GM12878 (cell line): ENCODE results near the gene COL23A1. TPM values are rescaled to one million over a fixed set of nuclear protein-coding genes. Genes with fewer than 3 reads are reported as not detected.

ENCODE experiments used
- ATAC-seq: fragments of 200-7000 bp; cut with Tn5 transposase; 3 replicates; pipeline ENCODE4 v1.9.1; 2020; ENCODE audit warnings: mild to moderate bottlenecking, moderate library complexity
- BruUV-seq: library from RNA; stranded (reverse); fragments of 400-500 nt; replicated peaks from 2 replicates; lab custom pipeline; 2021; lab: Mats Ljungman, UMichigan
- CTCF ChIA-PET: fragments of 300-600 bp; sonication (Branson Sonifier 250); formaldehyde crosslinking; extraction: SDS; loops from one replicate; lab custom pipeline; 2021; ENCODE audit warnings: inconsistent platforms; lab: Yijun Ruan, JAX
- POLR2A ChIA-PET: fragments of 350-600 bp; formaldehyde crosslinking; extraction: SDS; loops from one replicate; lab custom pipeline; 2021; ENCODE audit warnings: inconsistent platforms; lab: Charles Lee
- RAD21 ChIA-PET: fragments of 300-600 bp; sonication (Branson Sonifier 250); formaldehyde crosslinking; loops from one replicate; lab custom pipeline; 2023; ENCODE audit warnings: antibody characterized with exemption; ENCODE audit not compliant: unreplicated experiment; lab: Charles Lee
- SMC1A ChIA-PET: fragments of 300-600 bp; sonication (Branson Sonifier 250); formaldehyde crosslinking; loops from one replicate; lab custom pipeline; 2023; ENCODE audit not compliant: unreplicated experiment, uncharacterized antibody; lab: Charles Lee
- DNase-seq: peaks from one replicate; pipeline ENCODE4 v3.0.0-alpha.2; 2011; ENCODE audit warnings: low read depth, low spot score
- FAIRE-seq: peaks from 3 replicates; lab custom pipeline; 2011; peaks lifted over from hg19 to GRCh38; lab: Jason Lieb, UNC
- H2AFZ ChIP-seq: 2 replicates; pipeline ENCODE4 v1.6.0; 2011; ENCODE audit warnings: low read depth, low read length, control low read depth; ENCODE audit not compliant: control insufficient read depth
- H3K27ac ChIP-seq: 2 replicates; pipeline ENCODE4 v1.5.1; 2011; ENCODE audit warnings: control low read depth; ENCODE audit not compliant: control insufficient read depth, insufficient read depth
- H3K27me3 ChIP-seq, 2 experiments: replicated peaks in 1 of 2; 2 replicates each; pipeline versions ENCODE4 v1.6.0 to v1.6.1; 2011; ENCODE audit warnings: low read length in 1 of 2; ENCODE audit not compliant: control insufficient read depth in 2 of 2, insufficient read depth in 2 of 2
- H3K36me3 ChIP-seq, 2 experiments: 2 replicates each; pipeline ENCODE4 v1.5.1; 2011; ENCODE audit warnings: low read length in 1 of 2; ENCODE audit not compliant: control insufficient read depth in 2 of 2, insufficient read depth in 2 of 2
- H3K4me1 ChIP-seq: 2 replicates; pipeline ENCODE4 v1.6.1; 2011; ENCODE audit warnings: mild to moderate bottlenecking, low read length, moderate library complexity, mixed read lengths; ENCODE audit not compliant: control insufficient read depth, insufficient read depth
- H3K4me2 ChIP-seq: 2 replicates; pipeline ENCODE4 v1.6.0; 2011; ENCODE audit warnings: control low read depth; ENCODE audit not compliant: control insufficient read depth, insufficient read depth
- H3K4me3 ChIP-seq: fragments of 200-600 bp; sonication (generic); 2 replicates; pipeline ENCODE4 v1.5.1; 2016
- H3K79me2 ChIP-seq: 2 replicates; pipeline ENCODE4 v1.6.0; 2011; ENCODE audit warnings: low read length; ENCODE audit not compliant: control insufficient read depth, insufficient read depth
- H3K9ac ChIP-seq: 2 replicates; pipeline ENCODE4 v1.8.0; 2011; ENCODE audit warnings: low read length, control low read depth, mixed read lengths; ENCODE audit not compliant: control insufficient read depth, insufficient read depth
- H3K9me3 ChIP-seq: replicated peaks from 3 replicates; pipeline ENCODE4 v1.5.1; 2011; ENCODE audit warnings: mild to moderate bottlenecking, low read length; ENCODE audit not compliant: control insufficient read depth, insufficient read depth
- H4K20me1 ChIP-seq: 2 replicates; pipeline ENCODE4 v1.6.0; 2011; ENCODE audit not compliant: control insufficient read depth, insufficient read depth
- BACH1 ChIP-seq: fragments of 450-650 bp; IDR thresholded peaks from 2 replicates; pipeline ENCODE4 v1.6.1; 2017; ENCODE audit warnings: mild to moderate bottlenecking, borderline replicate concordance
- BCL11A ChIP-seq: IDR thresholded peaks from 2 replicates; pipeline ENCODE4 v1.6.1; 2011; ENCODE audit warnings: low read depth, low read length
- EGR1 ChIP-seq, 2 experiments: IDR thresholded peaks; 1 replicate in 1 of 2; 2 replicates in 1 of 2; pipeline ENCODE4 v1.6.1; 2011 to 2012; ENCODE audit warnings: low read depth in 2 of 2, low read length in 2 of 2, borderline replicate concordance in 1 of 2, mild to moderate bottlenecking in 1 of 2, moderate library complexity in 1 of 2
- IKZF2 ChIP-seq, 2 experiments: fragments of 450-650 bp; IDR thresholded peaks; 2 replicates each; pipeline ENCODE4 v1.6.1; 2017; ENCODE audit warnings: mild to moderate bottlenecking in 2 of 2, moderate library complexity in 2 of 2
- MEF2A ChIP-seq: IDR thresholded peaks from 2 replicates; pipeline ENCODE4 v1.6.1; 2011; ENCODE audit warnings: low read depth, mild to moderate bottlenecking, low read length, moderate library complexity; ENCODE audit not compliant: insufficient read depth
- NBN ChIP-seq: fragments of 450-650 bp; IDR thresholded peaks from 2 replicates; pipeline ENCODE4 v1.6.1; 2016
- PML ChIP-seq: IDR thresholded peaks from 2 replicates; pipeline ENCODE4 v1.6.1; 2012; ENCODE audit warnings: low read length, inconsistent platforms
- POU2F2 ChIP-seq: IDR thresholded peaks from 3 replicates; pipeline ENCODE4 v1.6.1; 2011; ENCODE audit warnings: low read depth, mild to moderate bottlenecking, low read length, borderline replicate concordance
- SPI1 ChIP-seq: IDR thresholded peaks from 2 replicates; pipeline ENCODE4 v1.6.1; 2011; ENCODE audit warnings: low read depth, mild to moderate bottlenecking, low read length, moderate library complexity, borderline replicate concordance; ENCODE audit not compliant: insufficient read depth
- TCF3 ChIP-seq: IDR thresholded peaks from 2 replicates; pipeline ENCODE4 v1.6.1; 2012; ENCODE audit warnings: low read depth, mild to moderate bottlenecking, low read length, borderline replicate concordance; ENCODE audit not compliant: insufficient read depth
- USF2 ChIP-seq: IDR thresholded peaks from 2 replicates; pipeline ENCODE4 v1.6.1; 2011; ENCODE audit warnings: low read depth, low read length, improper control_type of control experiment, borderline replicate concordance
- YBX1 ChIP-seq: fragments of 450-650 bp; IDR thresholded peaks from 2 replicates; pipeline ENCODE4 v1.6.1; 2016; ENCODE audit warnings: antibody characterized with exemption
- ZNF217 ChIP-seq: fragments of 450-650 bp; IDR thresholded peaks from 2 replicates; pipeline ENCODE4 v1.6.1; 2017; ENCODE audit warnings: antibody characterized with exemption, mild to moderate bottlenecking
- whole genome bisulfite sequencing: methylation state at CpG from one replicate; pipeline ENCODE4 v1.1.6; 2016; ENCODE audit warnings: low lambda C conversion rate; ENCODE audit not compliant: insufficient replicate concordance, insufficient coverage; ENCODE audit errors: missing lambda C conversion rate; 5-methylcytosine and 5-hydroxymethylcytosine counted together
- in situ Hi-C: fragments of 300-500 bp; cut with MboI; formaldehyde crosslinking; loops from 9 replicates; pipeline ENCODE4 v1.14.3; 2018; ENCODE audit warnings: mixed read lengths
- intact Hi-C: fragments of 100-400 bp; cut with micrococcal nuclease; formaldehyde crosslinking; loops from one replicate; pipeline ENCODE4 v1.14.2; 2022; ENCODE audit not compliant: unreplicated experiment
- polyA plus RNA-seq, 11 experiments: library from polyadenylated mRNA; depleted of rRNA in 4 of 11; unstranded in 6 of 11; stranded (reverse) in 5 of 11; fragments of >200 nt; fragmentation: Nextera tagmentation in 4 of 11; fragmentation: Illumina TruSeq in 1 of 11; extraction: Ambion mirVana in 4 of 11; extraction: Trizol in 1 of 11; gene quantifications; 1 replicate in 1 of 11; 2 replicates in 10 of 11; pipeline versions ENCODE4 v1.2.1 to v1.2.3, GENCODE V29; 2011 to 2016; ENCODE audit warnings: inconsistent platforms in 2 of 11, missing spikeins in 2 of 11, low read depth in 1 of 11
- total RNA-seq, 4 experiments: library from RNA; depleted of rRNA in 3 of 4; stranded (reverse); fragments of >200 nt in 3 of 4; fragmentation: Illumina TruSeq in 1 of 4; extraction: Trizol in 1 of 4; gene quantifications; 2 replicates each; pipeline versions ENCODE4 v1.2.1 to v1.2.3, GENCODE V29; 2013 to 2021
- TF ChIP-seq, protein P1 (sequence below): fragments of 450-650 bp; IDR thresholded peaks from 2 replicates; pipeline ENCODE4 v1.6.1; 2017; ENCODE audit warnings: mild to moderate bottlenecking, low read depth, inconsistent platforms; ENCODE audit not compliant: poor library complexity, severe bottlenecking

The COL23A1 gene
- total and polyA plus RNA-seq, 10 of the 15 experiments (the other 5 are each of a cell fraction or from before 2014, with no cell fraction given): 0.03 to 0.83 (median 0.09) TPM; not detected in 5

DNA sequence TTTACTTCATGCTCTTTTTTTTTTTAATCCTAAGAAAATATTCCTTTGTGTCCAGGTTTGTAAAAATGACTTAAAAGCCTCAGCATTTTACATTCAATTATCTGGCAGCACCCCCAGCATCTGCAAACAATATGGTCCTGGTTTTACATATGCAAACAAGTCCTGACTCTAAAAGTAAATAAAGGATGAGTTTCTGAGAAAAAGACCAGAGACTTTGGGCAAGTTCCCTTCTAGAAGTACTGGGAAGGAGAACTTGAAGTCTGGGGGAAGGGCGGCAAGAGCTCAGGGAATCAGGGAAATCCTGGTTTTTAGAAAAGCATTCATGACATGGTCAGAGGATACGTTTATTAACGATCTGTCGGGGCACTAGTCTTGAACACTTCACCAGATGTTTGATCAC lies 25.8 kb downstream of the COL23A1 start:
- H3K27ac ChIP-seq: no peak overlapping the region
- RAD21 ChIA-PET: no interaction called here
- H3K36me3 ChIP-seq: no peaks in the 10 kb centered on the region
- no peak overlapping the region for H2AFZ ChIP-seq
- in situ Hi-C loops: no loop called here
- DNase-seq: no peak
- H4K20me1 ChIP-seq: no peaks in the 10 kb centered on the region
- ATAC-seq: no peak
- 20% methylated on average over 4 of the region's 4 CpGs for WGBS
- CTCF ChIA-PET: no interaction called here
- BruUV-seq: no TSS peak
- no peaks in the 10 kb centered on the region for H3K27me3 ChIP-seq
- no peaks in the 10 kb centered on the region; the same call in 2 of the 3 replicates for H3K9me3 ChIP-seq
- H3K79me2 ChIP-seq: no peaks in the 10 kb centered on the region
- no peak overlapping the region for H3K9ac ChIP-seq
- POLR2A ChIA-PET: no interaction called here
- H3K4me2 ChIP-seq: no peak overlapping the region
- no peaks in the 10 kb centered on the region for H3K4me1 ChIP-seq
- no peak for FAIRE-seq
- no peak for TF ChIP-seq BACH1
- TF ChIP-seq USF2: no peak
- TF ChIP-seq POU2F2: no peak
- TF ChIP-seq IKZF2 (IDR thresholded peaks at IDR 0.05): no peak
- no peak for TF ChIP-seq EGR1 (IDR thresholded peaks at IDR 0.05; ENCODE audit: borderline replicate concordance in 1 of 2, low read depth in 2 of 2, low read length in 2 of 2)
- TF ChIP-seq NBN: no peak
- no peak for TF ChIP-seq MEF2A
- TF ChIP-seq BCL11A: no peak
- no peak for TF ChIP-seq YBX1
- no peak for TF ChIP-seq PML
- TF ChIP-seq TCF3: no peak
- TF ChIP-seq, protein P1, sequence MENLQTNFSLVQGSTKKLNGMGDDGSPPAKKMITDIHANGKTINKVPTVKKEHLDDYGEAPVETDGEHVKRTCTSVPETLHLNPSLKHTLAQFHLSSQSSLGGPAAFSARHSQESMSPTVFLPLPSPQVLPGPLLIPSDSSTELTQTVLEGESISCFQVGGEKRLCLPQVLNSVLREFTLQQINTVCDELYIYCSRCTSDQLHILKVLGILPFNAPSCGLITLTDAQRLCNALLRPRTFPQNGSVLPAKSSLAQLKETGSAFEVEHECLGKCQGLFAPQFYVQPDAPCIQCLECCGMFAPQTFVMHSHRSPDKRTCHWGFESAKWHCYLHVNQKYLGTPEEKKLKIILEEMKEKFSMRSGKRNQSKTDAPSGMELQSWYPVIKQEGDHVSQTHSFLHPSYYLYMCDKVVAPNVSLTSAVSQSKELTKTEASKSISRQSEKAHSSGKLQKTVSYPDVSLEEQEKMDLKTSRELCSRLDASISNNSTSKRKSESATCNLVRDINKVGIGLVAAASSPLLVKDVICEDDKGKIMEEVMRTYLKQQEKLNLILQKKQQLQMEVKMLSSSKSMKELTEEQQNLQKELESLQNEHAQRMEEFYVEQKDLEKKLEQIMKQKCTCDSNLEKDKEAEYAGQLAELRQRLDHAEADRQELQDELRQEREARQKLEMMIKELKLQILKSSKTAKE: no peak
- TF ChIP-seq SPI1: no peak
- TF ChIP-seq ZNF217: no peak
- TF ChIP-seq, all 136 proteins: peak for 0
- H3K4me3 ChIP-seq: no peak overlapping the region
- intact Hi-C loops: no loop called here
- SMC1A ChIA-PET: no interaction called here
